SK-N-SH (cell line): ENCODE results near the gene MAPK1. TPM values are rescaled to one million over a fixed set of nuclear protein-coding genes. Genes with fewer than 3 reads are reported as not detected.

Experiments used
- CTCF ChIA-PET: fragments of 300-600, 350-600 bp; formaldehyde crosslinking; extraction: SDS; loops from one replicate; lab custom pipeline; 2021; lab: Yijun Ruan, JAX
- POLR2A ChIA-PET: fragments of 350-600 bp; sonication (Branson Sonifier 250); formaldehyde crosslinking; extraction: SDS; loops from one replicate; lab custom pipeline; 2020; ENCODE audit warnings: antibody characterized with exemption, inconsistent platforms; lab: Yijun Ruan, JAX
- DNase-seq: peaks from one replicate; pipeline ENCODE4 v3.0.0; 2012
- H2AFZ ChIP-seq: fragments of 200-600 bp; sonication (generic); 2 replicates; pipeline ENCODE4 v1.8.1; 2016; ENCODE audit warnings: antibody characterized with exemption, mild to moderate bottlenecking, low read depth
- H3F3A ChIP-seq: fragments of 200-600 bp; sonication (generic); replicated peaks from 2 replicates; pipeline ENCODE3; 2016; ENCODE audit warnings: antibody characterized with exemption, mild to moderate bottlenecking; ENCODE audit not compliant: insufficient read depth
- H3K27ac ChIP-seq, 2 experiments: fragments of 200-500 bp in 1 of 2; fragments of 200-600 bp in 1 of 2; sonication (Bioruptor generic) in 1 of 2; sonication (generic), shearing (Covaris generic) in 1 of 2; 2 replicates each; pipeline versions ENCODE4 v1.5.1 to v1.6.1; 2014 to 2016; ENCODE audit warnings: low read depth in 2 of 2, inconsistent platforms in 1 of 2, low read length in 1 of 2, mild to moderate bottlenecking in 1 of 2, mixed read lengths in 1 of 2
- H3K27me3 ChIP-seq: fragments of 200-600 bp; sonication (generic), shearing (Covaris generic); 2 replicates; pipeline ENCODE4 v1.6.1; 2016; ENCODE audit warnings: mixed run types; ENCODE audit not compliant: insufficient read depth
- H3K36me3 ChIP-seq, 2 experiments: fragments of 200-500 bp in 1 of 2; fragments of 200-600 bp in 1 of 2; sonication (Bioruptor generic) in 1 of 2; sonication (generic) in 1 of 2; replicated peaks in 1 of 2; 2 replicates each; pipeline versions ENCODE3 to v1.5.1; 2014 to 2016; ENCODE audit warnings: low read length in 1 of 2, mild to moderate bottlenecking in 1 of 2; ENCODE audit not compliant: insufficient read depth in 2 of 2, control insufficient read depth in 1 of 2
- H3K4me1 ChIP-seq, 2 experiments: fragments of 200-500 bp in 1 of 2; fragments of 200-600 bp in 1 of 2; sonication (Bioruptor generic) in 1 of 2; sonication (generic), shearing (Covaris generic) in 1 of 2; 2 replicates each; pipeline versions ENCODE4 v1.5.1 to v1.6.1; 2014 to 2016; ENCODE audit warnings: low read depth in 1 of 2, low read length in 1 of 2, mixed run types in 1 of 2; ENCODE audit not compliant: insufficient read depth in 2 of 2, control insufficient read depth in 1 of 2
- H3K4me2 ChIP-seq: fragments of 200-600 bp; sonication (generic), shearing (Covaris generic); 2 replicates; pipeline ENCODE4 v1.6.1; 2017; ENCODE audit warnings: mixed run types
- H3K4me3 ChIP-seq, 2 experiments: fragments of 200-500 bp in 1 of 2; fragments of 200-600 bp in 1 of 2; sonication (Bioruptor generic) in 1 of 2; sonication (generic), shearing (Covaris generic) in 1 of 2; 2 replicates each; pipeline versions ENCODE4 v1.5.1 to v1.8.1; 2014 to 2016; ENCODE audit warnings: low read depth in 2 of 2, inconsistent platforms in 1 of 2, low read length in 1 of 2, mild to moderate bottlenecking in 1 of 2, mixed read lengths in 1 of 2, moderate library complexity in 1 of 2
- H3K79me2 ChIP-seq: fragments of 200-600 bp; sonication (generic); 2 replicates; pipeline ENCODE4 v1.8.1; 2017; ENCODE audit warnings: mild to moderate bottlenecking; ENCODE audit not compliant: insufficient read depth
- H3K9ac ChIP-seq: fragments of 200-600 bp; sonication (generic); 2 replicates; pipeline ENCODE4 v1.6.1; 2017; ENCODE audit warnings: mixed run types
- H3K9me2 ChIP-seq: fragments of 200-600 bp; sonication (generic); 2 replicates; pipeline ENCODE4 v1.6.1; 2017; ENCODE audit warnings: mixed run types
- H3K9me3 ChIP-seq: fragments of 200-600 bp; sonication (generic); 2 replicates; pipeline ENCODE4 v1.6.1; 2017; ENCODE audit warnings: mixed run types, mild to moderate bottlenecking, moderate library complexity
- H4K20me1 ChIP-seq: fragments of 200-600 bp; sonication (generic); 2 replicates; pipeline ENCODE4 v1.6.1; 2017; ENCODE audit warnings: mild to moderate bottlenecking, mixed run types; ENCODE audit not compliant: insufficient read depth
- CTCF ChIP-seq: fragments of 200-600 bp; sonication (generic); IDR thresholded peaks from 2 replicates; pipeline ENCODE4 v1.6.1; 2017; ENCODE audit warnings: antibody characterized with exemption, mild to moderate bottlenecking, moderate library complexity
- EZH2phosphoT487 ChIP-seq: fragments of 200-600 bp; sonication (generic); IDR thresholded peaks from 2 replicates; pipeline ENCODE4 v1.6.1; 2017; ENCODE audit warnings: low read depth, mixed run types, mild to moderate bottlenecking, antibody characterized with exemption, moderate library complexity, borderline replicate concordance
- FOXJ3 ChIP-seq: sonication (generic); formaldehyde crosslinking; IDR thresholded peaks from 2 replicates; pipeline ENCODE4 v1.5.1; 2020; ENCODE audit warnings: mild to moderate bottlenecking, missing genetic modification reagents
- FOXM1 ChIP-seq: IDR thresholded peaks from 2 replicates; pipeline ENCODE4 v1.4.0; 2012; ENCODE audit warnings: low read depth, mild to moderate bottlenecking
- GABPA ChIP-seq: IDR thresholded peaks from 2 replicates; pipeline ENCODE4 v1.4.0; 2012; ENCODE audit warnings: low read depth, mild to moderate bottlenecking
- GATA2 ChIP-seq: sonication (generic); formaldehyde crosslinking; IDR thresholded peaks from 2 replicates; pipeline ENCODE4 v1.5.0; 2020; ENCODE audit warnings: mild to moderate bottlenecking, missing genetic modification reagents
- IRF3 ChIP-seq: fragments of 150-350 bp; IDR thresholded peaks from 2 replicates; pipeline ENCODE4 v1.6.1; 2016; ENCODE audit warnings: mild to moderate bottlenecking, low read depth, low read length
- MAX ChIP-seq: IDR thresholded peaks from 2 replicates; pipeline ENCODE4 v1.4.0; 2012; ENCODE audit warnings: low read depth
- MEF2A ChIP-seq: IDR thresholded peaks from 2 replicates; pipeline ENCODE4 v1.4.0; 2012; ENCODE audit warnings: low read depth, borderline replicate concordance
- PBX3 ChIP-seq: IDR thresholded peaks from 2 replicates; pipeline ENCODE4; 2012
- POLR2AphosphoS5 ChIP-seq: IDR thresholded peaks from 2 replicates; pipeline ENCODE4 v1.6.1; 2012; ENCODE audit warnings: low read depth, low read length
- RAD21 ChIP-seq: IDR thresholded peaks from 2 replicates; pipeline ENCODE4 v1.6.1; 2012; ENCODE audit warnings: mild to moderate bottlenecking, low read length
- REST ChIP-seq: IDR thresholded peaks from 2 replicates; pipeline ENCODE4 v1.6.1; 2012; ENCODE audit warnings: mild to moderate bottlenecking, low read depth, low read length, moderate library complexity
- TEAD4 ChIP-seq: IDR thresholded peaks from 2 replicates; pipeline ENCODE4 v1.4.0; 2012; ENCODE audit warnings: mild to moderate bottlenecking, borderline replicate concordance; ENCODE audit not compliant: insufficient read depth
- USF2 ChIP-seq: fragments of 150-350 bp; IDR thresholded peaks from 2 replicates; pipeline ENCODE4 v1.6.1; 2017; ENCODE audit warnings: antibody characterized with exemption, low read length, low read depth, borderline replicate concordance
- ZBTB33 ChIP-seq: IDR thresholded peaks from 2 replicates; pipeline ENCODE4 v1.4.0; 2012; ENCODE audit warnings: low read depth, borderline replicate concordance
- WGBS: methylation state at CpG from one replicate; pipeline ENCODE4 v1.1.6; 2017; ENCODE audit warnings: low lambda C conversion rate; 5-methylcytosine and 5-hydroxymethylcytosine counted together
- polyA plus RNA-seq, 3 experiments: library from polyadenylated mRNA; depleted of rRNA; stranded (reverse); fragments of >200 nt; gene quantifications; 2 replicates each; pipeline ENCODE4 v1.2.3, GENCODE V29; 2012

The MAPK1 gene
- polyA plus RNA-seq, 1 of the 3 experiments (the other 2 are of a cell fraction), result 25.6 TPM

GRCh38 chr22:21714059-21714770, 153.2 kb downstream of the MAPK1 start:
- H3K9me2 ChIP-seq, result no peaks in the 10 kb centered on the region
- H3K27me3 ChIP-seq, result no peaks in the 10 kb centered on the region
- WGBS, result 92% methylated on average over 21 of the region's 32 CpGs
- no peaks in the 10 kb centered on the region for H3K79me2 ChIP-seq
- POLR2A ChIA-PET, result no interaction called here
- H2AFZ ChIP-seq, result no peak overlapping the region
- no peak for TF ChIP-seq USF2
- no peak for TF ChIP-seq CTCF
- no peak for TF ChIP-seq GATA2 (CRISPR knock-in tag)
- no peak for TF ChIP-seq REST
- no peak for TF ChIP-seq IRF3
- no peak for TF ChIP-seq POLR2AphosphoS5
- no peak for TF ChIP-seq RAD21
- no peak for TF ChIP-seq FOXJ3 (CRISPR knock-in tag)
- TF ChIP-seq EZH2phosphoT487, result no peak
- TF ChIP-seq MEF2A, result no peak
- no peak for TF ChIP-seq ZBTB33
- TF ChIP-seq MAX, result no peak
- no peak for TF ChIP-seq PBX3
- no peak for TF ChIP-seq TEAD4
- TF ChIP-seq FOXM1, result no peak
- TF ChIP-seq GABPA, result no peak
- H3K4me2 ChIP-seq, result no peak overlapping the region
- no peak for DNase-seq
- H3K36me3 ChIP-seq, result no peaks in the 10 kb centered on the region
- peaks cover 3% of the 10 kb centered on the region for H3F3A ChIP-seq
- H3K9ac ChIP-seq, result no peak overlapping the region
- H3K9me3 ChIP-seq, result no peaks in the 10 kb centered on the region
- no peak overlapping the region for H3K4me3 ChIP-seq
- no peaks in the 10 kb centered on the region for H4K20me1 ChIP-seq
- CTCF ChIA-PET, result interaction anchor here (0.7 to 8.7 kb wide), 8 partner anchors 12 to 224 kb away, joined by 3 to 90 read pairs (median 4); partner anchors contain the start of gene YPEL1
- no peak overlapping the region for H3K27ac ChIP-seq
- H3K4me1 ChIP-seq, result peaks cover 0 to 8% of the 10 kb centered on the region in 2 experiments; a peak in 1 of 4 replicates
